Testis (tissue), 3 donors: ENCODE measurements around the gene PPP1R3F. TPM values are rescaled to one million over a fixed set of nuclear protein-coding genes. Genes with fewer than 3 reads are reported as not detected.

Source experiments
- DNase-seq: peaks from one replicate; pipeline ENCODE4 v3.0.0-alpha.2; 2019
- H3K27ac ChIP-seq, 2 donors: fragments of 200-600 bp; sonication (generic); one replicate each; pipeline ENCODE4 v1.5.1; 2019
- H3K27me3 ChIP-seq: fragments of 200-600 bp; sonication (generic); one replicate; pipeline ENCODE4 v1.5.1; 2019
- H3K36me3 ChIP-seq: fragments of 200-600 bp; sonication (generic); one replicate; pipeline ENCODE4 v1.5.1; 2017; ENCODE audit warnings: low read depth; ENCODE audit errors: missing control alignments
- H3K4me1 ChIP-seq: fragments of 200-600 bp; sonication (generic); one replicate; pipeline ENCODE4 v1.5.1; 2019
- H3K4me3 ChIP-seq, 2 donors: fragments of 200-600 bp; sonication (generic); one replicate each; pipeline ENCODE4 v1.5.1; 2017 to 2019
- H3K9me3 ChIP-seq: fragments of 200-600 bp; sonication (generic); one replicate; pipeline ENCODE4 v1.5.1; 2017
- CTCF ChIP-seq, 3 experiments: fragments of 450-650 bp in 2 of 3; fragments of 200-600 bp in 1 of 3; sonication (generic) in 1 of 3; IDR thresholded peaks; one replicate each; pipeline ENCODE4 v1.5.1; 2016 to 2019; ENCODE audit warnings: antibody characterized with exemption in 3 of 3, mild to moderate bottlenecking in 2 of 3, moderate library complexity in 1 of 3
- POLR2A ChIP-seq: fragments of 450-650 bp; IDR thresholded peaks from one replicate; pipeline ENCODE4 v1.6.1; 2017; ENCODE audit warnings: antibody characterized with exemption, mild to moderate bottlenecking, moderate library complexity
- WGBS, 2 donors: methylation state at CpG; one replicate each; pipeline ENCODE4 v1.1.5; 2018; 5-methylcytosine and 5-hydroxymethylcytosine counted together
- intact Hi-C: fragments of 100-400 bp; cut with DNase I; formaldehyde crosslinking; loops from one replicate; pipeline ENCODE4 v1.15.1; 2023; ENCODE audit warnings: low total_unique reads
- polyA plus RNA-seq: library from polyadenylated mRNA; stranded (reverse); fragments of 350-450 nt; fragmentation: Illumina TruSeq; extraction: RNeasy Lipid Tissue Mini Kit (QIAGEN cat#74804); gene quantifications from one replicate; pipeline ENCODE4 v1.2.3, GENCODE V29; 2014; ENCODE audit warnings: low read depth, low replicate concordance; ENCODE audit not compliant: insufficient read depth
- total RNA-seq, 2 donors: library from RNA; depleted of rRNA; stranded (reverse); fragments of >200 nt; gene quantifications; one replicate each; pipeline ENCODE4 v1.2.3, GENCODE V29; 2016

Gene PPP1R3F
- total and polyA plus RNA-seq, 3 donors from 2014 or later: 7.6 to 18.0 (median 17.6) TPM

- intact Hi-C loops: no loop called here
- no peak overlapping the region for H3K27ac ChIP-seq
- no peaks in the 10 kb centered on the region for H3K4me1 ChIP-seq
- H3K4me3 ChIP-seq: no peak overlapping the region
- H3K36me3 ChIP-seq: no peaks in the 10 kb centered on the region
- 60 to 80% methylated on average over 1 of the region's 2 CpGs for WGBS, 2 donors
- no peaks in the 10 kb centered on the region for H3K9me3 ChIP-seq
- H3K27me3 ChIP-seq: no peaks in the 10 kb centered on the region
- TF ChIP-seq POLR2A (no peak), CTCF (IDR thresholded peaks at IDR 0.05) (no peak)
- no peak for DNase-seq
Observed at GRCh38 chrX:49227726-49228125, 41.9 kb upstream of the PPP1R3F start.

GRCh38 chrX:49228185-49228584, 41.4 kb upstream of the PPP1R3F start:
- H3K4me3 ChIP-seq: no peak overlapping the region
- H3K9me3 ChIP-seq: no peaks in the 10 kb centered on the region
- DNase-seq: no peak
- no peaks in the 10 kb centered on the region for H3K36me3 ChIP-seq
- H3K27me3 ChIP-seq: no peaks in the 10 kb centered on the region
- intact Hi-C loops: no loop called here
- TF ChIP-seq CTCF (IDR thresholded peaks at IDR 0.05) (no peak), POLR2A (no peak)
- WGBS, 2 donors: 38 to 56% methylated on average over 10 to 17 of the region's 17 CpGs
- H3K4me1 ChIP-seq: no peaks in the 10 kb centered on the region
- no peak overlapping the region for H3K27ac ChIP-seq

GRCh38 chrX:49230500-49231232, 38.9 kb upstream of the PPP1R3F start:
- no peak overlapping the region for H3K27ac ChIP-seq
- intact Hi-C loops: no loop called here
- no peaks in the 10 kb centered on the region for H3K4me1 ChIP-seq
- no peaks in the 10 kb centered on the region for H3K36me3 ChIP-seq
- DNase-seq: peak; percentile 43
- no peaks in the 10 kb centered on the region for H3K9me3 ChIP-seq
- WGBS, 2 donors: 6% methylated on average over 40 of the region's 44 CpGs; no CpG with 5 or more reads in 1 of the 2 donors
- H3K27me3 ChIP-seq: no peaks in the 10 kb centered on the region
- TF ChIP-seq CTCF (IDR thresholded peaks at IDR 0.05) (no peak), POLR2A (no peak)
- H3K4me3 ChIP-seq: peak overlapping the region in 1 of 2 donors; percentile 34

- Histone ChIP-seq H3K9me3 (no peaks in the 10 kb centered on the region), H3K27ac (no peak overlapping the region), H3K4me1 (no peaks in the 10 kb centered on the region), H3K27me3 (no peaks in the 10 kb centered on the region), H3K36me3 (no peaks in the 10 kb centered on the region), H3K4me3 (no peak overlapping the region)
- no peak for TF ChIP-seq POLR2A
- TF ChIP-seq CTCF (IDR thresholded peaks at IDR 0.05): no peak
- DNase-seq: no peak
- WGBS, 2 donors: 91% methylated on average over 9 of the region's 10 CpGs; no CpG with 5 or more reads in 1 of the 2 donors
- intact Hi-C loops: no loop called here
Observed at GRCh38 chrX:49231333-49232000, 38.1 kb upstream of the PPP1R3F start.
